Activated CD4-positive, CD25-positive, alpha-beta regulatory T cell treated with anti-CD3 and anti-CD28 coated beads, Interleukin-2, amount 50 U/mL, for 16 hours (primary cell): ENCODE measurements around the gene GBP2.
A peak's percentile ranks its signal among the peaks of the same experiment; 100 is the strongest.
"Not testable (repeated sequence)": the region's sequence is repeated elsewhere in the genome, so short reads cannot be mapped to it uniquely, and the experiment has no call there.

Source experiments
- DNase-seq: peaks from one replicate; pipeline ENCODE4 v3.0.0-alpha.2; 2020; ENCODE audit warnings: low read depth, low spot score

GBP2 gene

GRCh38 chr1:89126602-89127565 is 970 bp upstream of the GBP2 start:
- DNase-seq, result peak; percentile 63

- no peak for DNase-seq
These were observed 538 bp downstream of the GBP2 start for GRCh38 chr1:89125240-89125912.

GRCh38 chr1:89121641-89122040 is 4.3 kb downstream of the GBP2 start:
- DNase-seq, result no peak

GRCh38 chr1:89114662-89115061 is 11.3 kb downstream of the GBP2 start:
- no peak for DNase-seq

- no peak for DNase-seq
These were observed 12.9 kb downstream of the GBP2 start for GRCh38 chr1:89112871-89113613.

DNA sequence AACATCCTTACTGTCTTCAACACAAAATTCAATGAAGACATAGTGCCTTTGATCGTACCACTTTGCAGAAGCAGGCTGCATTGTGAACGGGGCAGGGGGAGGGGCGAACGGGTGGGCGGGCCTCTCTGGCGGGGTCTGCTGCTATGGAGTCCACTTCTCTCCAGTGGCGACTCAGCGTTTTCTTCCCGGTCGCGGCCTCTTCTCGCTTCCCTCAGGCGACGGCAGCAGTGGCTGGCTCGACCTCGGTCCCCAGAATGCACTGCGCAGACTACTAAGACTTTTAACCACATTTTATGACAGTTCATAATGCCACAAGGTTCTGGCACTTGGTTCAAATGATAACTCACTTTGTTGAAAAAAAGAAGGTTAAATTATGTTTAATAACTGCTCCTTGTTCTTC is 21.2 kb downstream of the GBP2 start:
- no peak for DNase-seq

GRCh38 chr1:89104147-89104546 is 21.8 kb downstream of the GBP2 start:
- DNase-seq, result no peak

DNA sequence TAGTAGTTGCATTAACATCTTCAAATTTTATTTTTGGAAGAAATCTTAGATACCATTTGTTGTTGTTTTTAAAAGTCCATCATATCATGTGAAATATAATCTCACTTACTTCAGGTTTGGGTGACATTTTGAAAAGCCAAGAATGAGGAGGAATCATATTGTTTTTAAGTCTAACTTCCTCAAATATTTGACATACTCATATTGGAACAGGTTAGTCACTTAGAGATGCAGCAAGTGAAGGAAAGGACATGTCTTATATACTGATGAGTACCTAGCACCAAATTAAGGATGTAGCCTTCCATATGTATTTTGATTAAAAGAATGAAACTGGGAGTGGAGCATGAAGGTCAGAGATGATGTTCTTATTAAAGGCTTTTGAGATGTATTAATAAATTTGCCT is 23.9 kb downstream of the GBP2 start:
- no peak for DNase-seq

DNA sequence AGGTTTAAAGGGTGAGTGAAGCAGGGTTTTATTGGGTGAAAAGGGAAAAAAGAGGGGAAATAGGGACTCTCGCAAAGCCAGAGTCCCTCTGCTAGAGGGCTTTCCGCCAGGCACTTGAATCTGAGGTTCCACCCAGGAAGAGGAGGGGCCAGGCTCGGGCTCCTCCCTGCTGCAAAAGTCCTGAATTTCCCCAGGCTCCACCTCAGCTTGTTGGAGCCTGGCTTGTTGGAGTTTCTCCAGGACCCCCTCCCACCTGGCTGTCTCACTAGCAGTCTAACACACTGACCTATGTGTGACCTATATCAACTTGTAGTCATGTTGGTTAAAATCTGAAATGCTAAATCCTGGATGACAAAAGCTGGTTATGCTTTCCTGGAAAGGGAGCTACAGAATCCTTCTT is 25.5 kb downstream of the GBP2 start:
- DNase-seq, result no peak

DNA sequence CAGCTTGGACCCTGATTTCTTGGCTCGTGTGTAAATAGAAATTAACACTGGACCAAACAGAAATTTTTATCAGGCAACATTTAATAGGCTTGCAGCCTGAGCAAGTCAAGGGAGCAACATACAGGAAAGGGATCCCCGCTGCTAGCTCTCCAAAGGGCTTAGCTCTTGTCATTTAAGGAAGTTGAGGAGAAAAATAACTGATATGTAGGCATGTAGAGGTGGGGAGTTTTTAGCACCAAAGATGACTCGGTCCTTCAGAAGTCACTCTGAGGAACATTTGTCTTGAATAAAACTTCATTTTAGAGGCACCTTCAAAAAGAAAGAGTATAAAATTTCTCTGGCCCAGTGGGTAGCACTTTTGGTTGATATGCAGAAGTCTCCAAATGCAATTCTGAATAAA is 27.1 kb downstream of the GBP2 start:
- DNase-seq, result no peak

DNA sequence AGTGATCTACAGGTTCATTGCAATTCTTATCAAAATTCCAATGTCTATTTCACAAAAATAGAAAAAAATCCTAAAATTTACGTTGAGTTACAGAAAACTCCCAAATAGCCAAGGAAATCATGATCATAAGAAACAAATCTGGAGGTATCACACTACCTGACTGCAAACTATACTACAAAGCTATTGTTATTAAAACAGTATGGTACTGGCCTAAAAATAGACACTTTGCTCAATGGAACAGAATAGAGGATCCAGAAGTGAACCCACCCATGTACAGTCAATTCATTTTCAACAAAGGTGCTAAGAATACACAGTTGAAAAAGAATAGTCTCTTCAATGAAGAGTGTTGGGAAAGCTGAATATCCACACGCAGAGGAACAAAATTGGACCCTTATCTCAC is 30.2 kb downstream of the GBP2 start:
- no peak for DNase-seq

DNA sequence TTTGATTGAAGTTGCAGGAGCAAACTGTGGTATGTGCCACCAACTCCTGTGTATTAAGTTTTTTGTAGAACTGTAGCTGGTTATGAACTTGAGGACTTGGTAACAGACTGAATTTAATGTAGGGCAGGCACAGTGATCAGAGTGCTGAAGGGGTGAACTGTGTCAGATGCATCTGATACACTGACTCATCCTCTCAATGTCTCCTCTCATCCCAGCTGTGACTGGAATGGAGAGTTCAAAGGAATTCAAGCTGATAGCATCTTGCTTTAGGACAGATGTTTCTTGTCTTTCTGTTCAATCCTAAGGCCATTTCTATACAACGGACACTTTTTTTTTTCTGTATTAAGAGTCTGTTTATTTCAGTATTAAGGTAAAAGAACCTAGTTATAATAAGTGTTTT is 36.0 kb downstream of the GBP2 start:
- DNase-seq, result no peak

DNA sequence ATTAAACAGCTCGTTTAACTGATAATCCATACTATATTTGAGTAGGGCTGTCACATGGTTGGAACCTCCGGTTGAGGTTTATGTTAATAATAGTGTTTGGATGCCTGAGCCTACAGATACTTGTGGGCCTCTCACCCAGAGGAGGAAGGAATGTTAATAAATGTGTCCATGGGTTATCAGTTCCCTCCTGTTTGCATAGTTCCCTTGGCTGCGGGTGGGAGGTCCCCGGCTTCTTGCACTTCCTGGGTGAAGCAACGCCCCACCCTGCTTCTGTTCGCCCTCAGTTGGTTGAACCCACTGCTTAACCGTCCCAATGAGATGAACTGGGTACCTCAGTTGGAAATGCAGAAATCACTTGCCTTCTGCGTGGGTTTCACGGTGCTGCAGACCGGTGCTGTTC is 37.3 kb downstream of the GBP2 start:
- DNase-seq, result no peak

- no peak for DNase-seq
These were observed 38.7 kb downstream of the GBP2 start for GRCh38 chr1:89087241-89087640.

- DNase-seq, result no peak
These were observed 40.1 kb downstream of the GBP2 start for GRCh38 chr1:89085781-89086180.

DNA sequence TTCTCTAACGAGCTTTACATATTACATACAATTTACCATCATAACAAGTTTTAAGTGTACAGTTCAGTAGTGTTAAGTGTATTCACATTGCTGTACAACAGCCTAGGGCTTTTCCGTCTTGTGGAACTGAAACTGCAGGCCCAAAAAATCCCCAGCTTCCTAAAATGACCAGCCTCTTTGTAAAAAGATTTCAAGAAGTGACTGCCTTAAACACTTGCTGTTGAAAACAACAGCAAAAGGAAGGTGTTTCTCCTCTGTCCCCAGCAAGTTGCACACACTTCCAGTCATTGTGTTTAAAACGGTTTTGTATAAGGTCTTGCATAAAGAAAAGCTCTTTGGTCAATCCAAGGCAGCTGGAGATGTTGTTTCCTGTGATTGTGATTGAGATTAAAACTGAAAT is 44.9 kb downstream of the GBP2 start:
- no peak for DNase-seq

DNA sequence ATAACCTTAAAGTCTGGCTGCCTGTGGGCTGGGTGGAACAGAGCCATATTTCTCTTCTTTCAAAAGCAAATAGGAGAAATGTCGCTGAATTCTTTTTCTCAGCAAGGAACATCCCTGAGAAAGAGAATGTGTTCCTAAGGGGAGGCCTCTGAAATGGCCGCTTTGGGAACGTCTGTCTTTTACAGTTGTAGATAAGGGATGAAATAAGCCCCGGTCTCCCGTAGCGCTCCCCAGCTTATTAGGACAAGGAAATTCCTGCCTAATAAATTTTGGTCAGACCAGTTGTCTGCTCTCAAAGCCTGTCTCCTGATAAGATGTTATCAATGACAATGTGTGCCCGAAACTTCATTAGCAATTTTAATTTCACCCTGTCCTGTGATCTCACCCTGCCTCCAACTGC is 45.8 kb downstream of the GBP2 start:
- DNase-seq, result not testable (repeated sequence)

DNA sequence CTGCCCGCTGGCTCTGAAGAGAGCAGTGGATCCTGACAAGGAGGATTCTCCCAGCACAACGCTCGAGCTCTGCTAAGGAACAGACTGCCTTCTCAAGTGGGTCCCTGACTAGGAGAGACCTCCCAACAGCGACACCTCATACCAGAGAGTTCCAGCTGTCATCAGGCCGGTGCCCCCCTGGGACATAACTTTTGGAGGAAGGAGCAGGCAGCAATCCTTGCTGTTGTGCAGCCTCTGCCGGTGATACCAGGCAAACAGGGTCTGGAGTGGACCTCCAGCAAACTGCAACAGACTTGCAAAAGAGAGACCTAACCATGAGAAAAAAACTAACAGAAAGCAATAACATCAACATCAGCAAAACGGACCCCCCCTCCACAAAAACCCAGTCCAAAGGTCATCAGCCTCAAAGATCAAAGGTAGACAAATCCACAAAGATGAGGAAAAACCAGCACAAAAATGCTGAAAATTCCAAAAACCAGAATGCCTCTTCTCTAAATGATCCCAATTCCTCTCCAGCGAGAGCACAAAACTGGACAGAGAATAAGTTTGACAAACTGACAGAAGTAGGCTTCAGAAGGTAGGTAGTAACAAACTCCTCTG is 53.3 kb downstream of the GBP2 start:
- not testable (repeated sequence) for DNase-seq

- DNase-seq, result no peak
These were observed 55.4 kb downstream of the GBP2 start for GRCh38 chr1:89070509-89070908.

- DNase-seq, result no peak
These were observed 56.0 kb downstream of the GBP2 start for GRCh38 chr1:89069951-89070350.

- DNase-seq, result no peak
These were observed 57.6 kb downstream of the GBP2 start for GRCh38 chr1:89068291-89068690.
